Medulla oblongata (tissue), 1 donor: ENCODE measurements around the gene FIZ1.

Source experiments
- DNase-seq: peaks from one replicate; pipeline ENCODE4 v3.0.0-alpha.2; 2015; ENCODE audit errors: extremely low spot score

Gene FIZ1

DNA sequence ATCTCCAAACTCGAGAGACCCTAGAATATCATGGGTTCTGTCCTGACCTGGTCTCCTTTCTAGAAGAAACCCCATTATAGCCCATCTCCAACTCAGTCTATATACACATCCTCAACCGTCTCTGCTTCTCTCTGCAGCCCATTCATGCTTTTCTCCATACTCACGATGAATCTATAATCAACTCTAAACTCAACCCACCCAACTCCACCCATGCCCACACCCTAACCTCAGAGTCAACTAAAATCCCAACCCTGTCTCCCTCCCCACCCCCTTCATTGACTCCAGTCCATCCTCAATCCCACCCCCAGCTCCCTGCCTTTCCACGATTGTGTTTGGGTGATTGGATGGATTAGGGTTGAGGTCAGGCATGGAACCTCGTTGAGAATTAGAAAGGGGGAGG lies 55.8 kb downstream of the FIZ1 start:
- no peak for DNase-seq

- DNase-seq, result no peak
These were observed 56.9 kb downstream of the FIZ1 start for GRCh38 chr19:55542292-55542855.
